ENCODE data around the gene TNPO3.

GRCh38 chr7:129103561-129104324 lies 48.8 kb upstream of the TNPO3 start:
- no peak for TF ChIP-seq CTCF (IDR thresholded peaks at IDR 0.05)
- TF ChIP-seq EP300 (IDR thresholded peaks at IDR 0.05; ENCODE audit: low read depth) = no peak
- TF ChIP-seq POLR2AphosphoS5 (IDR thresholded peaks at IDR 0.05) = no peak
